GM12865 (cell line): Measurements from ENCODE around the gene SPOUT1.

Experiments used
- DNase-seq: peaks from one replicate; pipeline ENCODE4 v3.0.0; 2010; ENCODE audit warnings: low read depth
- H3K4me3 ChIP-seq: 2 replicates; pipeline ENCODE4 v1.5.1; 2011; ENCODE audit warnings: mild to moderate bottlenecking, low read depth, low read length, control low read depth
- TF ChIP-seq, protein P1 (sequence below): IDR thresholded peaks from 2 replicates; pipeline ENCODE4 v1.5.1; 2011; ENCODE audit warnings: low read length, control low read depth, low read depth, inconsistent platforms; ENCODE audit not compliant: insufficient read depth; ENCODE audit errors: missing control alignments

SPOUT1 gene

DNA sequence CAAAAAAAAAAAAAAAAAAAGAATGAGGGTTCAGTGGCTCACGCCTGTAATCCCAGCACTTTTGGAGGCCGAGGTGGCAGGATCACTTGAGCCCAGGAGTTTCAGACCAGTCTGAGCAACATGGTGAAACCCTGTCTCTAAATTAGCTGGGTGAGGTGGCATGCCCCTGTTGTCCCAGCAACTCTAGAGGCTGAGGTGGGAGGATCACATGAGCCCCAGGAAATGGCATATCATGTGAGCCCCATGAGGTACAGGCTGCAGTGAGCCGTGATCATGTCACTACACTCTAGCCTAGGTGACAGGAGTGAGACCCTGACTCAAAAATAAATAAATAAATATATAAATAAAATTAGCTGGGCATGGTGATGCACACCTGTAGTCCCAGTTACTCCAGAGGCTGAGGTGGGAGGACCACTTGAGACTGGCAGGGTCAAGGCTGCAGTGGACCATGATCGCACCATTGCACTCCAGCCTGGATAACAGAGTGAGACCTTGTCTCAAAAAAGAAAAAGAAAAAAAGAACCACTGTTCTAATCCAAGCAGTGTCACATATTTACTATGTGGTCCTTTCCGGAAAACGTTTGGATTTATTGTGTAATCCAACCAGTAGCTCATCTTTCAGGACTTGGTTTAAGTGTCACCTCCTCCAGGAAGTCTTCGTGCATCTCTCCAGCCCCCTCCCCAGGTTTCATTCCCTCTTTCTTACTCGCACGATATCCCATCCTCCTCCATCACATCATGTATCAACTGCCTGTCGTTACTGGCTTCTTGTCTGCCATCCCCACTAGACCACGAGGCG is 12.3 kb upstream of the SPOUT1 start:
- TF ChIP-seq, protein P1, sequence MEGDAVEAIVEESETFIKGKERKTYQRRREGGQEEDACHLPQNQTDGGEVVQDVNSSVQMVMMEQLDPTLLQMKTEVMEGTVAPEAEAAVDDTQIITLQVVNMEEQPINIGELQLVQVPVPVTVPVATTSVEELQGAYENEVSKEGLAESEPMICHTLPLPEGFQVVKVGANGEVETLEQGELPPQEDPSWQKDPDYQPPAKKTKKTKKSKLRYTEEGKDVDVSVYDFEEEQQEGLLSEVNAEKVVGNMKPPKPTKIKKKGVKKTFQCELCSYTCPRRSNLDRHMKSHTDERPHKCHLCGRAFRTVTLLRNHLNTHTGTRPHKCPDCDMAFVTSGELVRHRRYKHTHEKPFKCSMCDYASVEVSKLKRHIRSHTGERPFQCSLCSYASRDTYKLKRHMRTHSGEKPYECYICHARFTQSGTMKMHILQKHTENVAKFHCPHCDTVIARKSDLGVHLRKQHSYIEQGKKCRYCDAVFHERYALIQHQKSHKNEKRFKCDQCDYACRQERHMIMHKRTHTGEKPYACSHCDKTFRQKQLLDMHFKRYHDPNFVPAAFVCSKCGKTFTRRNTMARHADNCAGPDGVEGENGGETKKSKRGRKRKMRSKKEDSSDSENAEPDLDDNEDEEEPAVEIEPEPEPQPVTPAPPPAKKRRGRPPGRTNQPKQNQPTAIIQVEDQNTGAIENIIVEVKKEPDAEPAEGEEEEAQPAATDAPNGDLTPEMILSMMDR = no peak
- DNase-seq = no peak
- H3K4me3 ChIP-seq = no peak overlapping the region

DNA sequence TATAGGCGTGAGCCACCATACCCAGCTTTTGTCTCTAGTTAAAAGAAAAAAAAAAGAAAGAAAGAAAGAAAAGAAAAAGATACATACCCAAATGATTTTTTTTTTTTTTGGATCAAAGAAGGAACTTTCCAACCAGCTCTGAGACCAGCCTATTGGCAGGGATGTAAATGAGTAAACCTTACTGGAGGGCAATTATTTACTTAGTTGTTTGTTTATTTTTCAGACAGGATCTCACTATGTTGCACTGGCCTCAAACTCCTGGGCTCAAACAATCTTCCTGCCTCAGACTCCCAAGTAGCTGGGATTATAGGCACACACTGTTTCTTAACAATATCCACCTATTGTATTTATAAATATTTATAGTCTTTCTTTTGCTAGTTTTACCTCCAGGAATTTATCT is 10.9 kb upstream of the SPOUT1 start:
- no peak for DNase-seq
- TF ChIP-seq, protein P1 = no peak
- H3K4me3 ChIP-seq = no peak overlapping the region

DNA sequence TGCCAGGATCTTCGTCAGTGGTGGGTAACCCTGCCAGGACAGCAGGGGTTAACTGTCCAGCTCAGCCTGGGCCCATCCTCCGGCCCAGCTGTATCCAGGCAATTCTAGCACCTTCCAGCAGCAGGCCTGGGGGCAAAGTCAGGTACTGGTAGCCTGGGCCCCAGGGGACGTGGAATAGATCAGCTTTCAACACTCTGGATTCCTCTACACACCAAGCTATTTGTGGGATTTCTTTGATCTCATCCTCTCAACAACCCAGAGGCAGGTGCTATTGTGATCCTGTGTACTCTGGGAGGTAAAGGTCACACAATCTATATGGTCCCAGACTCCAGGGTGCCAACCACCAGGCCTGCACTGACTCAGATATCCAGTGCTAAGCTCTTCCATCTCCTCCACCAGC is 8.7 kb upstream of the SPOUT1 start:
- TF ChIP-seq, protein P1 = no peak
- no peak for DNase-seq
- H3K4me3 ChIP-seq = no peak overlapping the region

DNA sequence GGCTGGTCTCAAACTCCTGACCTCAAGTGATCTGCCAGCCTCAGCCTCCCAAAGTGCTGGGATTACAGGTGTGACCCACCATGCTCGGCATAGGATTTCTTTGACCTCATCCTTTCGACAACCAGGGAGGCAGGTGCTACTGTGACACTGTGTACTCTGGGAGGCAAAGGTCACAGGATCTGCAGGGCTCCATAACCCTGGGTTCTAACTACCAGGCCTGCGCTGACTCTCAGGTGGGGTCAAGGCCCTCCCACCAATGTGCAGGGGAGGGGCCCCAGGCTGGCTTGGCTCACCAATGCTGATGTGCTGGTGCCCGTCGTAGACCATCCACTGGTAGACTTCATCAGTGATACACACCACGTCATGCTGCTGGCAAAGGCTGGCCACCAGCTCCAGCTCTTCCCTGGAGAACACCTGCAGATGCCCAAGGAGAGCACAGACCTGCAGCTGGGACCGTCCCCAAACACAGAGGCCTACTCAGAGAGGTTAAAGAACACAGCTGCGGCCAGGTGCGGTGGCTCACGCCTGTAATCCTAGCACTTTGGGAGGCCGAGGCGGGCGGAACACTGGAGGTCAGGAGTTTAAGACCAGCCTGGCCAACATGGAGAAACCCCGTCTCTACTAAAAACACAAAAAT is 7.0 kb upstream of the SPOUT1 start:
- DNase-seq = no peak
- TF ChIP-seq, protein P1 = no peak

DNA sequence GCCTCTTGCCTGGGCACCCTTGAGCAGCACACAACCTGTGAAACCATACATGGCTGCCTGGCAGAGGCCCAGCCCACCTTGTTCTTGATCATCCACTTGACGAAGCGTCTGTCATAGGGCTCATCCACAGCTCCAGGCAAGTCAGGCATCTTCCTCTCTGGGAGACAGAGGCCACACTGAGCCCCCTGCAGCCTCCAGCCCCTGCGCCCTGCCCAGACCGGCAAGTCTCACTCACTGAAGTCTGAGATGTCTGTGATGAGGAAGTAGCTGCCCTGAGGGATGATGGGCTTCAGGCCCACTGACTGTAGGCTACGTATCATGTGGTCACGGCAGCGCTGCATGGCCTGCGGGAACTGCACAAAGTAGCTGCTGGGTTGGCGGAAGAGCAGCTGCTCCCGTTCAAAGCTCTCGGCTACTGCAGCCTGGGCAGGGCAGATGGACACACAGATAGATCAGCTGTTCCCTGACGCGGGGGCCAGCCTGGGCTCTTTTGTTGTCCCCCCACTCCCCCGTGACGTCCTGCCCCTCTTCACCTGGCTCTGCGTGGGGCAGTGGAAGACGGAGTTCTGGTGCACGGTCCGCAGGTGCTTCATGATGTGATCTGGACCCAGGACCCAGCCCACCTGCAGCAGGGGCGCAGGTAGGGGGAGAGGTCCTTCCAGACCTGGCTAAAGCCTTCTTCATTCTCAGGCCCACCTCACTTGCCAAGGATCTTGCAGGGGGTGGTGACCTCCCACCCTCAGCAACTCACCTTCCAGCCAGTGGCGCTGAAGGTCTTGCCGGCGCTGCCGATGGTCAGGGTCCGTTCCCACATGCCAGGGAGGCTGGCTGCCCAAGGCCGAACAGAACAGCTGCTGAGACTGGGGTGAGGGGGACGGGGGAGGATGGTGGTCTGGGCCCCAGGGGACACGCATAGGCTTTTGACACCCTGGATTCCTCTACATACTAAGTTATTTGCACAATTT is 5.9 kb upstream of the SPOUT1 start:
- no peak for DNase-seq
- no peak overlapping the region for H3K4me3 ChIP-seq
- TF ChIP-seq, protein P1 = no peak

More for the DNA sequence above, 7.0 kb upstream of the SPOUT1 start:
- H3K4me3 ChIP-seq = no peak overlapping the region

DNA sequence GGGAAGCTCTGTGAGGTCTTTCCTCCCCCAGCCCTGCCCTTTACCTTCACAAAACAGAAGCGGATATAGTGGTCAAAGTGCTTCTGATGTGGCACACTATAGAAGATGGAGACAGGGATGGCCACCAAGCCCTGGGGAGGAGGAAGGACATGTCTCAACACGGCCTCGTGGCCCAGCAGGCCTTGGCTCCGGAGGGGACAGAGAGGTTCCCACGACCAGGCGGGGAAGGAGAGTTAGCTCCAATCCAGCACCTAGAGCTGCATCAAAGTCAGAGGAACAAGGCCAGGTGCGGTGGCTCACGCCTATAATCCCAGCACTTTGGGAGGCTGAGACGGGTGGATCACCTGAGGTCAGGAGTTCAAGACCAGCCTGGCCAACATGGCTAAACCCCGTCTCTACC is 4.1 kb upstream of the SPOUT1 start:
- TF ChIP-seq, protein P1 = no peak
- no peak overlapping the region for H3K4me3 ChIP-seq

More for the DNA sequence above, 4.1 kb upstream of the SPOUT1 start:
- no peak for DNase-seq
